Activated CD4-positive, alpha-beta T cell treated with anti-CD3 and anti-CD28 coated beads, Interleukin-2, Interleukin-4, amounts not matched to agents 100 ng/mL and 50 ng/mL, durations not matched to agents 16 hours and 8 hours (primary cell): ENCODE measurements around the gene STXBP4.
A peak's percentile ranks its signal among the peaks of the same experiment; 100 is the strongest.

Experiments used
- DNase-seq: peaks from one replicate; pipeline ENCODE4 v3.0.0-alpha.2; 2020; ENCODE audit warnings: low spot score

STXBP4 gene

GRCh38 chr17:54968262-54968987, at the start of gene STXBP4, which contains the start of gene COX11:
Gene STXBP4, plus strand, starts transcription at chr17:54968765. Its CDS starts 17,455 bp downstream, at chr17:54986220.
Gene COX11, minus strand, starts transcription at chr17:54968654. Its CDS starts 8 bp downstream, at chr17:54968646.
- peak; percentile 95 for DNase-seq

GRCh38 chr17:54919425-54919824, 49.1 kb upstream of the STXBP4 start:
- DNase-seq, result no peak

GRCh38 chr17:54920819-54921218, 47.7 kb upstream of the STXBP4 start:
- DNase-seq, result no peak

GRCh38 chr17:54924405-54924804, 44.2 kb upstream of the STXBP4 start:
- no peak for DNase-seq

- no peak for DNase-seq
These were observed 41.0 kb upstream of the STXBP4 start for GRCh38 chr17:54927525-54927924.

GRCh38 chr17:54932711-54933110, 35.9 kb upstream of the STXBP4 start:
- no peak for DNase-seq

- DNase-seq, result no peak
These were observed 34.6 kb upstream of the STXBP4 start for GRCh38 chr17:54933921-54934320.

- no peak for DNase-seq
These were observed 33.1 kb upstream of the STXBP4 start for GRCh38 chr17:54935471-54935870.

- no peak for DNase-seq
These were observed 31.5 kb upstream of the STXBP4 start for GRCh38 chr17:54937018-54937417.

- no peak for DNase-seq
These were observed 31.1 kb upstream of the STXBP4 start for GRCh38 chr17:54937426-54937825.

- DNase-seq, result no peak
These were observed 27.3 kb upstream of the STXBP4 start for GRCh38 chr17:54941285-54941684.

- no peak for DNase-seq
These were observed 23.8 kb upstream of the STXBP4 start for GRCh38 chr17:54944796-54945195.

GRCh38 chr17:54945231-54945630, 23.3 kb upstream of the STXBP4 start:
- no peak for DNase-seq

- DNase-seq, result no peak
These were observed 22.9 kb upstream of the STXBP4 start for GRCh38 chr17:54945671-54946070.

- DNase-seq, result no peak
These were observed 21.2 kb upstream of the STXBP4 start for GRCh38 chr17:54947396-54947795.

- peak; percentile 3 for DNase-seq
These were observed 20.2 kb upstream of the STXBP4 start for GRCh38 chr17:54948380-54948779.

GRCh38 chr17:54950116-54950515, 18.4 kb upstream of the STXBP4 start:
- no peak for DNase-seq

GRCh38 chr17:54951286-54951685, 17.3 kb upstream of the STXBP4 start:
- no peak for DNase-seq

- DNase-seq, result no peak
These were observed 11.8 kb upstream of the STXBP4 start for GRCh38 chr17:54956791-54957190.

- peak; percentile 47 for DNase-seq
These were observed 824 bp upstream of the STXBP4 start for GRCh38 chr17:54967621-54968261.

- DNase-seq, result peak; percentile 8
These were observed 395 bp downstream of the STXBP4 start for GRCh38 chr17:54968988-54969332.

- DNase-seq, result no peak
These were observed 1.4 kb downstream of the STXBP4 start for GRCh38 chr17:54969658-54970572.

GRCh38 chr17:54971147-54971546, 2.6 kb downstream of the STXBP4 start:
- no peak for DNase-seq
